ENCODE data around the gene PFAS.

DNA sequence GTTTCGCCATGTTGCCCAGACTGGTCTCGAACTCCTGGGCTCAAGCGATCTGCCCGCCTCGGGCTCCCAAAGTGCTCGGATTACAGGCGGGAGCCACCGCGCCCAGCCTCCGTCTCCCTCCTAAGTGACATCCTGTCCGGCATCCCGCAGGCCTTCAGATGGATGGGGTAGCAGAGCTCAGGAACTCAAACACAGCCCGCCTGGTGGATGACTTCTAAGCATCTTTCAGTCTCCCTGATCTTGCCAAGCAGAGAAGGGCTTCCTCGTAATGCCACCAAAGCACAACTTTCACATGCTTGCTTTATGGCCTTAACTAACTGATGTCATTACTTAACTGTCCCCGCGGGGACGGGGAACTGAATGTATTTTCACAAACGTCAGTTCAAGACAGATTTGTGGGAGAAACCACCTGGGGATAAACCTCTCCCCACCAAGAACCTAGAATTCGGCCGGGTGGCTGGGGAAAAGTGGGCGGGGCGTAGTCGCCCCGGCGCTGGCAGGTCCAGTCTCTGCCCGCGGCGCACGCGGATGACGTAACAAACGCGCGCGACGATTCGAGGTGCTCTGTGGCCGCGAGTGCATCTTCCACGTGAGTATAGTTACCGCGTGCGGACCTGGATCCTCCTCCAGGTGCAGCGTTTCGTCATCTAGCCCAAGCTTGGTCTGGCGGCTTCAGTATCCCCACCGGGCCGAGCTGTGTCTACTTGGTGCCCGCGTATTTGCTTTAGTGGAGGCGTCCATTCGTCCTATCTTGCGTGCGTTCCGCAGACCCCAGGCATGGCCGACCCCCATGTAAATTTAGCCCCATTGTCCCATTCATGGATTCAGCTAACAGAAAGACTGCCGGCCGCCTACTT lies at the start of gene PFAS:
- TF ChIP-seq EZH2phosphoT487 (IDR thresholded peaks at IDR 0.05; ENCODE audit: insufficient read depth, low read depth) (no peak), EZH2 (IDR thresholded peaks at IDR 0.05; ENCODE audit: insufficient read depth, poor library complexity, severe bottlenecking) (no peak)

All from GM23248 (cell line).